C4-2B (cell line): ENCODE data around the gene LRIG1.

Experiments used
- H3K27ac ChIP-seq: fragments of 450-650 bp; 2 replicates; pipeline ENCODE4 v1.5.1; 2017
- ZFX ChIP-seq: fragments of 450-650 bp; IDR thresholded peaks from 2 replicates; pipeline ENCODE4 v1.6.1; 2017
- TF ChIP-seq, protein P1 (sequence below): fragments of 450-650 bp; conservative IDR thresholded peaks from 2 replicates; pipeline ENCODE4 v1.5.1; 2017; ENCODE audit warnings: mild to moderate bottlenecking

The LRIG1 gene

DNA sequence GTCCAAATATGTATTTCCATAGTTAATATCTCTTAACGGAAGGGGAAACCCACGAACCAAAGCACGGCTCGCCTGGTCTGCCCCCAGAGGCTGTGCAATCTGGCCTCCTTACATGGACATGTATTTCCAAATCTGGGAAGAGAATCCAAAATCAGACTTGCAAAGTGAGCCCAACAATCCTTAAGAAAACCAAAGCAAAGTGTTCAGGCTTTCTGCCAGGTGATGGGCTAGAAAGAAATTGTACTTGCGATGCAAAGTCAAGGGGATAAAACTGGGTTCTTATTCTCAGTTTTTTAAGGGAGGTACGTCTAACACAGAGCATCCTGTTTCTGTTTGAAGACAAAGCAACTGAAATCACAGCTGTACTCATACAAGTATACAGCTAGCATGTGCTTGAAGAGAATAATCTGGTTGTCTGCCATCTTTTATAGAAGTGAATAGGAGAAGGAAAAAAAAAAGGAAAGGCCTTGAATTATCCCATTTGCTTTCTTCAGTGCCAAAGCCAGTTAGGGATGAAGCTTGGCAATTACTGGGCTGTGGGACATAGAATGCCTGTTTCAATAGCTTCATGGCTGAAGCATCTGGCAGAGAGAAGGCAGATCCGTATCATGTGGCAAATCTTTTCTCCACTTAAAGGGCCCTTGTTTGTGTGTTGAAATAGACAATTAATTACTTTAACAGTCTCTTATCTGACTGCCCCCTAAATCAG is 48.4 kb downstream of the LRIG1 start:
- TF ChIP-seq, protein P1, sequence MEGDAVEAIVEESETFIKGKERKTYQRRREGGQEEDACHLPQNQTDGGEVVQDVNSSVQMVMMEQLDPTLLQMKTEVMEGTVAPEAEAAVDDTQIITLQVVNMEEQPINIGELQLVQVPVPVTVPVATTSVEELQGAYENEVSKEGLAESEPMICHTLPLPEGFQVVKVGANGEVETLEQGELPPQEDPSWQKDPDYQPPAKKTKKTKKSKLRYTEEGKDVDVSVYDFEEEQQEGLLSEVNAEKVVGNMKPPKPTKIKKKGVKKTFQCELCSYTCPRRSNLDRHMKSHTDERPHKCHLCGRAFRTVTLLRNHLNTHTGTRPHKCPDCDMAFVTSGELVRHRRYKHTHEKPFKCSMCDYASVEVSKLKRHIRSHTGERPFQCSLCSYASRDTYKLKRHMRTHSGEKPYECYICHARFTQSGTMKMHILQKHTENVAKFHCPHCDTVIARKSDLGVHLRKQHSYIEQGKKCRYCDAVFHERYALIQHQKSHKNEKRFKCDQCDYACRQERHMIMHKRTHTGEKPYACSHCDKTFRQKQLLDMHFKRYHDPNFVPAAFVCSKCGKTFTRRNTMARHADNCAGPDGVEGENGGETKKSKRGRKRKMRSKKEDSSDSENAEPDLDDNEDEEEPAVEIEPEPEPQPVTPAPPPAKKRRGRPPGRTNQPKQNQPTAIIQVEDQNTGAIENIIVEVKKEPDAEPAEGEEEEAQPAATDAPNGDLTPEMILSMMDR = no peak
- no peak for TF ChIP-seq ZFX

DNA sequence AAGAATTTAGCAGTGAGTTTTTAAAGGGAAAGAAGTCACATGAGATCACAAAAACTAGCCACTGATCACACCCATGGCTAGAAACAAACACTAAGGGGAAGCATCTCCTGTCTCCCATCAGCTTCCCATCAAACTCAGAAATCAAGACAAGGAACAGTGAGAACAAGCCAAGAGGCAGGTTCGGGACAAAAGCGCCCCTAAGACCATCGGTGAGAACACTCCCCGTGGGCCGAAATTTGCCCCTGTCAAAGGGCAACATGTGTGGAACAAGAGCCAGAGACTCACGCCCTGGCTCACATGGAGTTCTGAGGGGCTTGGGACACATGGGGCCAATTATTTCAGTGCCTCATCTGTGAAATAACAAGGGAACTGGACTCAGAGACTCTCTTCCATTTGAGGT is 49.1 kb downstream of the LRIG1 start:
- peak overlapping the region; percentile 88 for H3K27ac ChIP-seq
- TF ChIP-seq, protein P1 = no peak

More for the DNA sequence above, 48.4 kb downstream of the LRIG1 start:
- H3K27ac ChIP-seq = peak overlapping the region; percentile 88; the same call in 1 of the 2 replicates

DNA sequence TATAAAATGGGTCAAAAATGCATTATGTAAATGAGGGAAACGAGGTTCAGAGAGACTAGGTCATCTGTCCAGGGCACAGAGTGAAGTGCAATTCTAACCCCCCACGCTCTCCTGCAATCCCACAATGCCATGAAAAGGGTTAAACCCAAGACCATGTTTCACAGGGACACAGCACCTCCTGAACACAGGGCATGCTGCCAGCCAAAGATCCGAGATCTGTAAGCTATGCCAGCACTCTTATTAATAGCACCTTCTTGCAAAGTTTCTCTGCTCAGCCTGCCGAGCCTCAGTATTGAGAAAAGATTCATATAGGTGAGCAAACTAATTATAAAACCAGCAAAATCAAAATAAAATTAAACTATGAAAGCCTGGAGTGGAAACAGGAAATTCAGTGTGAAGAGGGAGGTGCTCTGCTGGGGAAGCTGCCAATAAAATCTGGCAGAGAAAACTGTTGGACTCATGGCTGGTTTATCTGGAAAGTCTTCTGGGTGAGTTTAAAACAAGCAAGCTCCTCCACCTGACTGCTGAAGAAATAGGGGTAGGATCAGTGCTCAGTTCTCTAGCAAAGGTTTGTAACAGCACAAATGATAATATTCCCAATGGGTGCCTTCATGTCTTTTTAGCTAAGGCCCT is 50.3 kb downstream of the LRIG1 start:
- peak overlapping the region; percentile 88 for H3K27ac ChIP-seq
- TF ChIP-seq, protein P1 = no peak
- no peak for TF ChIP-seq ZFX

DNA sequence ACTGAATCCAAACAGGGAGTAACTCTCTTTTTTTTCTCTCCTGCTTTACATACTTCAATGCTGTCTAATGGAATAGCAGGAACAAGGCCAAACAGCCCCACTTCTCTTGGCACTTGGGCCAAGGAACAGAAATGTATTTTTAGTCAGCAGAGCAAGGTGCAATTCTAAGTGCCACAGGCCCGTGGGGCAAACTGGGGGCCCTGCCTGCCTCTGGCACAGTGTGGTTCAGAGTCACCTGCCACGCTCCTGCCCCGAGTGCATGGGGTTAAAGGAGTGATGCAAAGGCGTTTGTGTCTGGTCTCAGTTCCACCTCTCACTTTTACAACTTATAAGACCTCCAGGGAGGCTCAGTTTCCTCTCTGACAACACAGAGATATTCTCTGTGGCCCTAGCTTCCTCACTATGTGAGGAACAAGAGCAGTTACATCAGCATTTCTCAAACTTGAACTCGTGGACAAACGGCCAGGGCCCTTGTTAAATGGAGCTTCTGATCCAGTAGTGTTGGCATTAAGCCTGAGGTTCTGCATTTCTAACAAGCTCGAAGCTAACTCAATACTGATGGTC is 51.3 kb downstream of the LRIG1 start:
- H3K27ac ChIP-seq = peak overlapping the region; percentile 88
- no peak for TF ChIP-seq ZFX
- TF ChIP-seq, protein P1 = no peak

DNA sequence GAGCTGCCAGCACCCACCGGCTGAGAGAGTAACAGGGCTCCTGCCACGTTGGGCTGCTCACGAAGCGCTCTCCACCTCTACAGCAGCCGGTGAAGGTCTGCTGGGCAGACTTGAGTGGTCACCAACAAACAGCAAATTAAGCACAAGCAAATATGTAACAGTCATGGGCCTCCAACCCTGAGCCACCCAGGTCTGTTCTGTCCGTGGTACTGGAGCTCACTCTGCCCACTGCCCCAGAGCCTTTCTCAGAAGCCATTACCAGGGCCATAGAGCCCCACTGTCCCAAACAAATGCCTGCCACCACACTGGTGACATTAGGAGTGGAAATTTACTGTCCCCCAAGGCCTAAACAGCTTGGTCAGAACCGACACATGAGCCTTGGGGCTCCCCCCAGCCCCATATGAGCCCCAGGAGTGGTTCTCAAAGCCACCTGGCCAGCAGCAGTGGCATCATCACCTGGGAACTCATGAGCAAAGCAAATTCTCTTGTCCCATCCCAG is 56.6 kb downstream of the LRIG1 start:
- H3K27ac ChIP-seq = peak overlapping the region; percentile 83
- TF ChIP-seq, protein P1 = no peak
- TF ChIP-seq ZFX = no peak

DNA sequence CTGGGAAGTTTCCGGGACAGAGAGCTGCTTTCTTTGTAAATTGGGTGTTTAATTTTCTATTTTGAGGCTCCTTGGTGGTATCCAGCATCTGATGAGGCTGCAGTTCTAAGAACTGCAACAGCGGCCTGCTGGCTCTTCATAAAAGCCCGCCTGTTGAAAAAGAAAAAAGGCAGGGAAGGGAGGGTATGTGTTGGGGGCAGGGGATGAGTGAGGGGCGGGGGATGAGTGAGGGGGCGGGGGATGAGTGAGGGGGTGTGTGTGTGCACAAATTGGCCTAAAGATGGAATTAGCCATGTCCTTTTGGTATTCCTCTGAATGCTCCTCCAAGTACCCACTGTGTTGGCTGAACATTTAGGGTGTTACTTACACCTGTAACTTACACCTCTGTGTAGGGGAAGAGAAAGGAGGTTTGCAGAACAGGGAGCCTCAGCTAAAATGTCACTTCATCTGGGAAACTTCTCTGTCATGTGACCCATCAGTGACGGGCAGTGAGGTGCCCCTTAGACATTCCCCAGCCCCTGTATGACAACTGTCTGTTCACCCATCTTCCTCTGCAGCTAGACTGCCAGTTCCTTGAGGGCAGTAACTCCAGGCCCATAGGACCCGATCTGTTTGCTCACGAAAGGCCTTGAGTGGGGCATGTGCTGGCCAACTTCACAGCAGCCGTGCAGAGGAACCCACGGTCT is 57.6 kb downstream of the LRIG1 start:
- TF ChIP-seq ZFX = no peak
- TF ChIP-seq, protein P1 = no peak
- H3K27ac ChIP-seq = peak overlapping the region; percentile 83
